PFSK-1 (cell line): ENCODE results near the gene GMDS.

Experiments
- FOXP2 ChIP-seq: optimal IDR thresholded peaks from 2 replicates; pipeline ENCODE3; 2011; ENCODE audit warnings: borderline replicate concordance, control low read depth, inconsistent platforms; ENCODE audit not compliant: insufficient read depth; ENCODE audit errors: extremely low read length, extremely low read depth
- POLR2AphosphoS5 ChIP-seq: IDR thresholded peaks from 2 replicates; pipeline ENCODE4 v1.6.1; 2012; ENCODE audit warnings: low read depth, mild to moderate bottlenecking, control low read depth, low read length, moderate library complexity
- SIN3A ChIP-seq: IDR thresholded peaks from 2 replicates; pipeline ENCODE4 v1.6.1; 2012; ENCODE audit warnings: mild to moderate bottlenecking, low read length, moderate library complexity, borderline replicate concordance; ENCODE audit not compliant: insufficient read depth
- TAF1 ChIP-seq: IDR thresholded peaks from 2 replicates; pipeline ENCODE4 v1.6.1; 2012; ENCODE audit warnings: low read length, control low read depth, borderline replicate concordance; ENCODE audit not compliant: insufficient read depth
- TF ChIP-seq, protein P1 (sequence below), 2 experiments: IDR thresholded peaks; 2 replicates each; pipeline versions ENCODE4 v1.6.1 to v1.8.0; 2011 to 2012; ENCODE audit warnings: low read depth in 2 of 2, low read length in 2 of 2, control low read depth in 1 of 2, inconsistent platforms in 1 of 2, mild to moderate bottlenecking in 1 of 2, moderate library complexity in 1 of 2; ENCODE audit not compliant: insufficient read depth in 1 of 2

GMDS gene

GRCh38 chr6:2020909-2021308 lies 224.5 kb downstream of the GMDS start:
- TF ChIP-seq SIN3A (peak; percentile 86; the same call in 1 of the 2 replicates), FOXP2 (peak; percentile 29), TAF1 (0 out of 2 replicates have a peak, but pooled peaks have one; percentile 45), POLR2AphosphoS5 (peak; percentile 48)
- TF ChIP-seq, protein P1, sequence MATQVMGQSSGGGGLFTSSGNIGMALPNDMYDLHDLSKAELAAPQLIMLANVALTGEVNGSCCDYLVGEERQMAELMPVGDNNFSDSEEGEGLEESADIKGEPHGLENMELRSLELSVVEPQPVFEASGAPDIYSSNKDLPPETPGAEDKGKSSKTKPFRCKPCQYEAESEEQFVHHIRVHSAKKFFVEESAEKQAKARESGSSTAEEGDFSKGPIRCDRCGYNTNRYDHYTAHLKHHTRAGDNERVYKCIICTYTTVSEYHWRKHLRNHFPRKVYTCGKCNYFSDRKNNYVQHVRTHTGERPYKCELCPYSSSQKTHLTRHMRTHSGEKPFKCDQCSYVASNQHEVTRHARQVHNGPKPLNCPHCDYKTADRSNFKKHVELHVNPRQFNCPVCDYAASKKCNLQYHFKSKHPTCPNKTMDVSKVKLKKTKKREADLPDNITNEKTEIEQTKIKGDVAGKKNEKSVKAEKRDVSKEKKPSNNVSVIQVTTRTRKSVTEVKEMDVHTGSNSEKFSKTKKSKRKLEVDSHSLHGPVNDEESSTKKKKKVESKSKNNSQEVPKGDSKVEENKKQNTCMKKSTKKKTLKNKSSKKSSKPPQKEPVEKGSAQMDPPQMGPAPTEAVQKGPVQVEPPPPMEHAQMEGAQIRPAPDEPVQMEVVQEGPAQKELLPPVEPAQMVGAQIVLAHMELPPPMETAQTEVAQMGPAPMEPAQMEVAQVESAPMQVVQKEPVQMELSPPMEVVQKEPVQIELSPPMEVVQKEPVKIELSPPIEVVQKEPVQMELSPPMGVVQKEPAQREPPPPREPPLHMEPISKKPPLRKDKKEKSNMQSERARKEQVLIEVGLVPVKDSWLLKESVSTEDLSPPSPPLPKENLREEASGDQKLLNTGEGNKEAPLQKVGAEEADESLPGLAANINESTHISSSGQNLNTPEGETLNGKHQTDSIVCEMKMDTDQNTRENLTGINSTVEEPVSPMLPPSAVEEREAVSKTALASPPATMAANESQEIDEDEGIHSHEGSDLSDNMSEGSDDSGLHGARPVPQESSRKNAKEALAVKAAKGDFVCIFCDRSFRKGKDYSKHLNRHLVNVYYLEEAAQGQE (IDR thresholded peaks at IDR 0.05; ENCODE audit: insufficient read depth in 1 of 2, low read depth in 2 of 2, low read length in 2 of 2) = peak in 1 of 2 experiments; percentile 31; a peak in 1 of 4 replicates

DNA sequence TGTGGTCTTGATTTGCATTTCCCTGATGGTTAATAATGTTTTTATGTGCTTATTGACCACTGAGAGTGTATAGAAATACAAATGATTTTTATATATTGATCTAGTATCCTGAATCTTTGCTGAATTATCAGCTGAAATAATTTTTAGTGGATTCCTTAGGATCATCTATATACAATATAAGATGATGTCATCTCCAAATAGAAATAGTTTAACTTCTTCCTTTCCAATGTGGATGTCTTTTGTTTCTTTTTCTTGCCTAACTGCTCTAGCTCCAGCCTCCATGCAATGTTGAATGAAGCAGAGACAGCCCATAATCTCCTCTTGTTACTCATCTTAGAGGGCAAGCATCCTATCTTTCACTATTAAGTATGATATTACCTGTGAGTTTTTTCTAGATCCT lies 226.4 kb downstream of the GMDS start:
- TF ChIP-seq, protein P1 (IDR thresholded peaks at IDR 0.05; ENCODE audit: insufficient read depth in 1 of 2, low read depth in 2 of 2, low read length in 2 of 2) = no peak
- TF ChIP-seq POLR2AphosphoS5 (no peak), FOXP2 (no peak), SIN3A (no peak), TAF1 (no peak)

DNA sequence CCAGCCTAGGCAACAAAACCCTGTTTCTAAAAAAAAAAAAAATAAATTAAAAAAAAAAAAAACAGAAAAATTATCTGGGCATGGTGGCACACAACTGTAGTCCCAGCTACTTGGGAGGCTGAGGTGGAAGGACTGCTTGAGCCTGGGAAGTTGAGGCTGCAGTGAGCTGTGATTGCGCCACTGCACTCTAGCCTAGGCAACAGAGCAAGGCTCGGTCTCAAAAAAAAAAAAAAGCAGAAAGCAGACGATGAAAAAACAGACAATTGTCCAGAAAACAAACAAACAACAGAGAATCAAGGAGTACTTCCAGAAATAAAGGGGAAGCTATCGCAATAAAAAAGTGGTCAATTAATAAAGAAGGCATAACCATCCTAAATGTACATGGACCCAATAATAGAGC lies 229.4 kb downstream of the GMDS start:
- TF ChIP-seq, protein P1 (IDR thresholded peaks at IDR 0.05; ENCODE audit: insufficient read depth in 1 of 2, low read depth in 2 of 2, low read length in 2 of 2) = no peak
- TF ChIP-seq SIN3A (no peak), POLR2AphosphoS5 (no peak), FOXP2 (no peak), TAF1 (no peak)

- TF ChIP-seq FOXP2 = no peak
Measured at GRCh38 chr6:2008383-2008976, 236.9 kb downstream of the GMDS start.

- no peak for TF ChIP-seq SIN3A
Measured at GRCh38 chr6:2007165-2007564, 238.2 kb downstream of the GMDS start.

DNA sequence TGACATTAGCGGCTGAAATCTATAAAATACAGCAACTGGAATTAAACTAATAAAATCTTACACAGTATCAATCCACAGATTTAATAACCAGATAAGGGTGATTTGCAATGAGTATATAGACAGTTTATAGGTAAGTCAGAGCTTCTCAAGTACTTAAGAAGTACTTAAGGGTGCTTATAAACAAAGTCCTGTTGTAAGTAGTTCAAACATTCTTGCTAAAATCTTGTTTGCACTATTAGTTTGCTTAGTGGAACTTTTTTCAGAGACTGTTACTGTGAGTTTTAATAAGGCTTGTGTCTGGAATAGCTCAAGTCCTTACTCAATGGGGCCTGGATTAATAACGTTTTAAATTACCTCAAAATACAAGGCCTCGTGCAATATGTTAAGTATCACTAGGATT lies 240.5 kb downstream of the GMDS start:
- TF ChIP-seq SIN3A (no peak), TAF1 (no peak), POLR2AphosphoS5 (no peak), FOXP2 (no peak)
- TF ChIP-seq, protein P1 (IDR thresholded peaks at IDR 0.05; ENCODE audit: insufficient read depth in 1 of 2, low read depth in 2 of 2, low read length in 2 of 2) = no peak
